K562 treated with DMSO at 1 percent for 12 hours (cell line): ENCODE measurements around the gene PRPF31. TPM values are rescaled to one million over a fixed set of nuclear protein-coding genes. Genes with fewer than 3 reads are reported as not detected.

Experiments
- total RNA-seq: library from RNA; unstranded; fragments of 300-600 nt; gene quantifications from 2 replicates; pipeline ENCODE4 v1.2.3, GENCODE V29; 2022; ENCODE audit not compliant: insufficient read depth

The PRPF31 gene
- total RNA-seq = 63.2 and 71.2 TPM in 2 replicates

GRCh38 chr19:54115109-54116063, at the start of gene PRPF31, which contains the start of gene TFPT:
Gene PRPF31 (plus strand): TSS chr19:54115754. CDS start chr19:54118279, 2,525 bp downstream.
Gene TFPT (minus strand): TSS chr19:54115657. CDS start chr19:54115269, 388 bp downstream.

GRCh38 chr19:54081032-54081431, 34.5 kb upstream of the PRPF31 start, which contains the start of gene TARM1:
Gene TARM1 (minus strand): TSS chr19:54081365. CDS start chr19:54081340, 25 bp downstream.

GRCh38 chr19:54100561-54100960, 15.0 kb upstream of the PRPF31 start, which contains the start of gene OSCAR:
Gene OSCAR (minus strand): TSS chr19:54100803. CDS start chr19:54100792, 11 bp downstream.

GRCh38 chr19:54102421-54103169, 13.0 kb upstream of the PRPF31 start, which contains the start of gene NDUFA3:
Gene NDUFA3 (plus strand): TSS chr19:54102855. CDS start chr19:54102879, 24 bp downstream.

GRCh38 chr19:54137699-54138488, 22.3 kb downstream of the PRPF31 start, which contains the start of gene CNOT3:
Gene CNOT3 (plus strand): TSS chr19:54137762. CDS start chr19:54142979, 5,217 bp downstream.

GRCh38 chr19:54159352-54160181, 44.0 kb downstream of the PRPF31 start, which contains the start of gene LENG1:
Gene LENG1 (minus strand): TSS chr19:54159721. CDS start chr19:54159695, 26 bp downstream.

GRCh38 chr19:54172471-54173358, 57.2 kb downstream of the PRPF31 start, which contains the start of gene TMC4:
Gene TMC4 (minus strand): TSS chr19:54173160. CDS start chr19:54173117, 43 bp downstream.

Other genes with a start within 250 kb of the PRPF31 start
- gene MYADM, start 247.9 kb upstream of the PRPF31 start, total RNA-seq = 16.5 and 32.0 TPM in 2 replicates
- not detected in 2 replicates for gene PRKCG, start 233.6 kb upstream of the PRPF31 start, total RNA-seq
- not detected in 2 replicates for gene CACNG7, start 206.5 kb upstream of the PRPF31 start, total RNA-seq
- gene CACNG8, start 152.8 kb upstream of the PRPF31 start, total RNA-seq = not detected in 2 replicates
- not detected in 2 replicates for gene CACNG6, start 124.1 kb upstream of the PRPF31 start, total RNA-seq
- gene VSTM1, start 51.9 kb upstream of the PRPF31 start, total RNA-seq = not detected in 2 replicates
- not detected in 2 replicates for gene TARM1, start 34.4 kb upstream of the PRPF31 start, total RNA-seq
- gene OSCAR, start 15.0 kb upstream of the PRPF31 start, total RNA-seq = 0.81 and 2.3 TPM in 2 replicates
- gene NDUFA3, start 12.9 kb upstream of the PRPF31 start, total RNA-seq = 99.7 and 108 TPM in 2 replicates
- 6.7 and 10.4 TPM in 2 replicates for gene TFPT, start 97 bp upstream of the PRPF31 start, total RNA-seq
- gene CNOT3, start 22.0 kb downstream of the PRPF31 start, total RNA-seq = 34.4 and 66.8 TPM in 2 replicates
- gene LENG1, start 44.0 kb downstream of the PRPF31 start, total RNA-seq = 5.8 and 6.1 TPM in 2 replicates
- 7.6 TPM in 1 of 2 replicates, not detected in the other for gene TMC4, start 57.4 kb downstream of the PRPF31 start, total RNA-seq
- 154 and 235 TPM in 2 replicates for gene MBOAT7, start 73.8 kb downstream of the PRPF31 start, total RNA-seq
- 64.9 and 72.2 TPM in 2 replicates for gene TSEN34, start 75.6 kb downstream of the PRPF31 start, total RNA-seq
- 5,624 and 9,005 TPM in 2 replicates for gene RPS9, start 85.1 kb downstream of the PRPF31 start, total RNA-seq
- gene LILRB3, start 107.3 kb downstream of the PRPF31 start, total RNA-seq = not detected in 2 replicates
- gene LILRA6, start 127.0 kb downstream of the PRPF31 start, total RNA-seq = not detected in 2 replicates
- not detected in 2 replicates for gene LILRB5, start 141.5 kb downstream of the PRPF31 start, total RNA-seq
- not detected in 2 replicates for gene LILRB2, start 165.4 kb downstream of the PRPF31 start, total RNA-seq
- gene LILRA5, start 197.4 kb downstream of the PRPF31 start, total RNA-seq = 0.86 TPM in 1 of 2 replicates, not detected in the other
- not detected in 2 replicates for gene LILRA4, start 223.4 kb downstream of the PRPF31 start, total RNA-seq
- 3.2 TPM in 1 of 2 replicates, not detected in the other for gene LAIR1, start 249.2 kb downstream of the PRPF31 start, total RNA-seq